ENCODE measurements around the gene UBE2J2.

GRCh38 chr1:1245817-1246576 lies 27.7 kb downstream of the UBE2J2 start:
- no peak for TF ChIP-seq REST (IDR thresholded peaks at IDR 0.05; ENCODE audit: borderline replicate concordance in 1 of 2, low read depth in 1 of 2, low read length in 2 of 2)
- no peak for TF ChIP-seq POLR2AphosphoS2 (IDR thresholded peaks at IDR 0.05; ENCODE audit: low read depth, low read length)
- no peak for TF ChIP-seq TEAD2 (CRISPR knock-in tag; IDR thresholded peaks at IDR 0.05)
- no peak for TF ChIP-seq U2AF2 (IDR thresholded peaks at IDR 0.05; ENCODE audit: low read depth, low read length)
- no peak for TF ChIP-seq RNF219 (CRISPR knock-in tag; IDR thresholded peaks at IDR 0.05)
- no peak for TF ChIP-seq CTCF (CRISPR knock-in tag; IDR thresholded peaks at IDR 0.05)
- TF ChIP-seq ELK4 (CRISPR knock-in tag; IDR thresholded peaks at IDR 0.05; ENCODE audit: borderline replicate concordance): no peak
- no peak for TF ChIP-seq ATF1 (CRISPR knock-in tag; IDR thresholded peaks at IDR 0.05)
- TF ChIP-seq PREB (CRISPR knock-in tag; IDR thresholded peaks at IDR 0.05): no peak
- no peak for TF ChIP-seq ZNF224 (CRISPR knock-in tag; IDR thresholded peaks at IDR 0.05)
- TF ChIP-seq IKZF1 (IDR thresholded peaks at IDR 0.05): no peak
- no peak for TF ChIP-seq ATF2 (CRISPR knock-in tag; IDR thresholded peaks at IDR 0.05)
- TF ChIP-seq LBX2 (CRISPR knock-in tag; IDR thresholded peaks at IDR 0.05; ENCODE audit: borderline replicate concordance): no peak
- TF ChIP-seq POLR2AphosphoS5 (IDR thresholded peaks at IDR 0.05; ENCODE audit: low read depth, low read length): no peak

Measured in HepG2 (cell line).